Fibroblast of gingiva (primary cell): ENCODE measurements around the gene CRYBB2.
"Not testable (repeated sequence)": the region's sequence is repeated elsewhere in the genome, so short reads cannot be mapped to it uniquely, and the experiment has no call there.

Source experiments
- DNase-seq: peaks from one replicate; pipeline ENCODE4 v3.0.0-alpha.2; 2011; ENCODE audit warnings: low read depth

The CRYBB2 gene

DNA sequence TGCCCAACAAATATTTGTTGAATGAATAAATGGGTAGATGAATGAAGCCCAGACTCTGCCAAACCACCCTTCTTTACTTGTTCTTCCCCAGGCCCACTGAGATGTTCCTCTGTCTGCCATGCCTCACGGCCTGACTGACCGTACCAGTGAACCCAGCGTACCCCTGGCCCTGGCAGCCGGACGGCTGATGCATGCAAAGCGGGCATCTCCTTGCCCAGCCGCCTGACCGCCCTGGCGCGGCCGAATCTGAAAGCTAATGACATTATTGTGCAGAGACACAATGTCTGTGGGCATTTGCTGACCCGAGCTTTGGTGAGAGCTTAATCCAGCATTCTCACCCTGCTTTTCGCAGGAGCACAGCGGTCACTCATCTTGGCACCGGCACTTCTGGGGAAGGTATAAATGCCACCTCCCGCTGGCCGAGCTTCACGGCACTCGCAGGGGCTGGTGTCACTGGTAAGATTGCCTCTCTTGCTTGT, at the start of gene CRYBB2:
Gene CRYBB2, plus strand, starts transcription at position 429 of the 479 bp plus-strand sequence. CDS start 1,791 bp downstream, outside the sequence.
- no peak for DNase-seq

GRCh38 chr22:25170426-25170980, 48.9 kb upstream of the CRYBB2 start:
- DNase-seq, result no peak

DNA sequence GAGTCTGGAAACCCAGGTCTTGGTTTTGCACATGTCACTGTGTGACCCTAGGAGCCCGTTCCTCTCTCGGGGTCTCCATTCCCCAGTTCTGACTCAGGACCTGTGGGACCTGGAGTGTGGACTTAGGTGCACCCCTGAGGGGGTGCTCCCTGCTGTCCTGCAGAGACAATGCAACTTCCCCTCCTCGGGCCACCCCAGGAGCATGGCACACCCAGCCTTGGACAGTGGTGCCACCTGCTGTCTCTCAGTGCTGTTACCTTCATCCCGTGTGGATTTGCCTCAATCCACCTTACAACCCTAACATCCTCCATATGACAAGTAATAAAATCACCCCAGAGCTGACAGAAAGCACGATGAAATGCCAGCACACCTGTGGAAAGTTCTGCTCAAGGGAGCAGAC, 47.3 kb upstream of the CRYBB2 start:
- DNase-seq, result no peak

GRCh38 chr22:25174156-25174887, 45.1 kb upstream of the CRYBB2 start:
- no peak for DNase-seq

DNA sequence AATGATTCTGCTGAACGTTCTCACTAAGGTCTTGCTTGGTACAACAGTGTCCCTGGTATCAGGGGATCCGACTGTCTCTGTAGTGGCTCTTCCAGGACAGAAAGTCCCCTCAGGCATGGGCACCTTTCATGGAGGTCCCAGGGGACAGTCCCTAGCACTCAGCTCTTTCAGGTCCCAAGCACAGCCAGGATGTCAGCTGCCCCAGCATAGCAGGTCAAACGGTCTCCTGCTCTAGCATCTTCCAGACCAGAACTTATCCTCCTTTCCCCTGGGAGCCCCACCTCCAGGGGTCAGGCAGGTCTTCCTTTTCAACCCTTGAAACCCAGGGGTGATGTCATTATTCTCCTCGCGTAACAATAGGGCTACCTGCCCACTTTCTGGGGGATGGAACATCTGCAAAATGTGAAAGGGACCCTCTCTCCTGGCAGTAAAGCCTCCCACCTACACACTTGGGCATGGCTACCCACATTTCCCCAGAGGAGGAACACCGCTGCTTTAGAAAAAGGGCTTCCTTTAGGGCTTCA, 44.5 kb upstream of the CRYBB2 start:
- no peak for DNase-seq

- no peak for DNase-seq
Observed at GRCh38 chr22:25176175-25176574, 43.3 kb upstream of the CRYBB2 start.

DNA sequence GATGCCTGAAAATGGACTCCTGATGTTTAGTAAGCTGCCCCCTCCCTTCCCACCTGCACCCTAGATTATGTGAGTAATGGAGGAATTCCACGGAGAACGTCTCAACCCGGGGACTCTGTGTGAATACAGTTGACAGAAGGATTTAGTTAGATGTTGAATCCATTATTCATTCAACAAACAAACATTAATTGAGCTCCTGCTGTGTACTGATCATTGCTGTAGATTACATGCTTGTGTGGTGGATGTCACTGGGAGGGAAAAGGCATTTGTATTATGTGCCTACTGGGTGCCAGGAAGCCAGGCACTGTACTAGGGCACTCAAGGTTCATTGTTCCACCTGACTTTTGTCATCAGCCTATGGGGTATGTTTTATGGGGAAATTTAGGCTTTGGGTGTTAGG, 42.6 kb upstream of the CRYBB2 start:
- no peak for DNase-seq

GRCh38 chr22:25177226-25177625, 42.2 kb upstream of the CRYBB2 start:
- no peak for DNase-seq

DNA sequence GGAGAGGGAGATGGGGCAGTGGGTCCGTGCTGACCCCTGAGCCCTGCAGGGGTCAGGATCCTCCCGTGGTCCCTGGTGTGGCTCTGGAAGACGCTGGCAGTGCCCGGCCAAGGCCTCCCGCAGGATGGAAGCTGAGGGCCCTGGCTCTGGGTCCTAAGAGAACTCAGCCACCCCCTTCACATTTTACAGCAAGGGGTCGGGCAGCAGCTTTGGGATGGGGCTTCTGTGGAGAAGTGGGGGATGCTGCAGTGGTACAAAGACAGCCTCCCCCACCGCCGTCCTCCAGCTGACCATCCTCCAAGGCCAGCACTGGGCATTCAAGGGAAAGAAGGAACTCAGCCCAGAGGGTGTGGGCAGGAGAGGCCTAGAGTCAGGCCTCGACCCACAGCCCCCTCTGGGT, 41.5 kb upstream of the CRYBB2 start:
- no peak for DNase-seq

DNA sequence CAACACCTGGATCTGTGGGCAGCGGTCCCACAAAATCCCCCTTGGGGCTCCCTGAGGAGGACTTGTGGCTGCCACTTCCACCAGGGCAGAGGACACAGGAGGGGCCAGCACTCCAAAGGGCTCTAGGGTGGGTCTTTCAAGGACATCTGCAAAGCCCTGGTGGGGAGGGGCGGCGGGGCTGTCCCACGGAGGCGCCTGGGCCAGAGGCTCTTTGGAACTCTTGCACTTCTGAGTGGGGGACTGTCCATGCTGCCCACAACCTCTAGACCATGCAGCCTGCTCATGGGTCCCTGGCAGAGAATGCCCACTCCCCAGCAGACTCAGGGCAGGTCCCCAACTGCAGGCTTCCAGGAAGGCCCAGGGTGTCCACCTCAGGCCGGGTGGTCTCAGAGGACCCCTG, 41.1 kb upstream of the CRYBB2 start:
- not testable (repeated sequence) for DNase-seq

DNA sequence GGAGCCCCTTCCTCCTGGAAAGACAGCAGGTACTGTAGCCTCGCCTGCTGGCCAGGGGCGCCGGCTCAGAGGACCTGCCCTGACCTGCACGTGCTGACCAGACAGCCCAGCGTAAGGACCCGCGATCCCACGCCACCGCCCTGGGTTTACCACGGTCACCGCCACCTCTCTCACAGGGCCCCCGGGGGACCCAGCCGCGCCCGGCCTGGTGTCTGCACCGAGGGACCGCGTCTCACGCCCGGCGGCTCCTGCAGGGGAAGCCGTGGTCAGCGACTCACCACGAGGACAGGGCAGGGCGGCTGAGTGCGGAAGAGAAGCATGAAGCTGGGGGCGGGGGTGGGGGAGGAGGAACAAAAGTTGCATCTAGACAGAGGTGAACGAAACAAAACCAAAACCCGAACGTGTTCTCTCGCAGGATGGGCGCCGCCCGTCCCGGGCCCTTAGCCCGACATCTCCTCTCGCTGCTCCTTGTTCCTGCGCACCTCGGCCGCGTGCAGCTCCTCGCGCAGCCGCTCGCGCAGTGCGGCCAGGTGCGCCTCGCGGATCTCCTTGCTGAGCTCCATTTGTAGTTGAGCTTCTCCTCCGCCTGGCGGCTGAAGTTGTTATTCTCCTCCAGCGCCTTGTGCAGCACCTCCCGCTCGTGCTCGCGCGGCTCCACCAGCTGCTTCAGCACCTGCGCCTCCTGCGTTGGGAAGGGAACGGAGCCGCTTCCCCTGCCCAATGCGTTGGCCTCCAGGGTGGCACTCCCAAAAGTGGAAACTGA, 40.4 kb upstream of the CRYBB2 start:
- not testable (repeated sequence) for DNase-seq

- peak; percentile 74 for DNase-seq
Observed at GRCh38 chr22:25182131-25183110, 37.0 kb upstream of the CRYBB2 start.

GRCh38 chr22:25183949-25184619, 35.4 kb upstream of the CRYBB2 start:
- no peak for DNase-seq

DNA sequence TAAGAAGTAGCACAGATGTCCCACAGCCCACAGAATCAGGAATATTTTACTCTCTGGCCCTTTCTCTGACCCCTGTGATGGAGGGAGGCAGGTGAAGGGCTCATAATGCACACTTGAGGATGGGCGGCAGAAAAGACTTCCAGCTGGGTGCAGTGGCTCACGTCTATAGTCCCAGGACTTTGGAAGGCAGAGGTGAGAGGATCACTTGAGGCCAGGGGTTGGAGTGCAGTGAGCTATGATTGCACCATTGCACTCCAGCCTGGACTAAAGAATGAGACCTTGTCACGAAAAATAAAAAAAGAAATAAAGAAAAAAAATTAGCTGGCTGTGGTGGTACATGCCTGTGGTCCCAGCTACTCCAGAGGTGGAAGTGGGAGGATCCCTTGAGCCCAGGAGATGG, 33.3 kb upstream of the CRYBB2 start:
- DNase-seq, result no peak

DNA sequence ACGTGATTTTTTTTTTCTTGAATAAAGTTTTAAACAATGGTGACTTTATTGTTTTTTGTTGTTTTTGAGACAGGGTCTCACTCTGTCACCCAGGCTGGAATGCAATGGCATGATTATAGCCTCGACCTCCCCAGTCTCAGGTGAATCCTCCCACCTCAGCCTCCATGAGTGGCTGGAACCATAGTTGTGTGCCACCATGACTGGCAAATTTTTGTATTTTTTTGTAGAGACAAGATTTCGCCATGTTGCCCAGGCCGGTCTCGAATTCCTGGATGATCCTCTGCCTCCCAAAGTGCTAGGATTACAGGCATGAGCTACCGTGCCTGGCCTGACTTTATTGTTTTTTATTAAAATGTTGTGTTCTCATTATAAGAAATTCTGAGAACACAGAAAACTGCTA, 32.0 kb upstream of the CRYBB2 start:
- DNase-seq, result no peak

DNA sequence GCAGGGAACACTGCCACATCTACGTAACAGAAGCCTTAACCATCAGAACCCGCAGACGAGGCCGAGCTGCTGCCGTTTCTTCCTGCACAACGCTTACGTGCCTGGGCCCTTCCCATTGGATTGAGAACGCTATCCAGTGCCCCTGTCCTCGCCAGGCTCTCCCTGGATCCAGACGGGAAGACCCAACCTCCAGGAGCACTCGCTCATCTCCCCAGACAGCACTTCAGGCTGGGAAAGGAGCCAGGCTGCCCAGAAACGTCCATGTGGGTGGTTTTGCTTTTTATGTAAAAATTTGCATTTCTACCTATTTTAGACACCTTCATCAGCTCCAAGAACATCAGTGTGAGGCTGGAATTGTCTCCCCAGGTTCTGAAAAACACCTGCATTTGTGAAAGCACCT, 27.0 kb upstream of the CRYBB2 start:
- DNase-seq, result no peak

GRCh38 chr22:25193130-25193529, 26.3 kb upstream of the CRYBB2 start:
- no peak for DNase-seq

- no peak for DNase-seq
Observed at GRCh38 chr22:25193548-25193947, 25.9 kb upstream of the CRYBB2 start.

- DNase-seq, result no peak
Observed at GRCh38 chr22:25196326-25196725, 23.1 kb upstream of the CRYBB2 start.

GRCh38 chr22:25197340-25197739, 22.1 kb upstream of the CRYBB2 start:
- DNase-seq, result no peak
